Measurements from ENCODE around the gene ESYT2. TPM values are rescaled to one million over a fixed set of nuclear protein-coding genes. Genes with fewer than 3 reads are reported as not detected.

The ESYT2 gene
- total and polyA plus RNA-seq, 9 of the 15 experiments (the other 6 are each of a cell fraction or from before 2014, with no cell fraction given) = 5.8 to 86.9 (median 64.7) TPM

- TF ChIP-seq PATZ1 (CRISPR knock-in tag; IDR thresholded peaks at IDR 0.05; ENCODE audit: borderline replicate concordance) (no peak), SRSF7 (optimal IDR thresholded peaks at IDR 0.05; ENCODE audit: low read depth, low read length) (no peak), MBD1 (CRISPR knock-in tag; IDR thresholded peaks at IDR 0.05) (no peak), THAP12 (CRISPR knock-in tag; IDR thresholded peaks at IDR 0.05) (no peak), ZBTB12 (CRISPR knock-in tag; IDR thresholded peaks at IDR 0.05) (no peak), HOMEZ (CRISPR knock-in tag; IDR thresholded peaks at IDR 0.05) (no peak), YBX1 (IDR thresholded peaks at IDR 0.05) (no peak), ZNF347 (CRISPR knock-in tag; IDR thresholded peaks at IDR 0.05; ENCODE audit: low read depth) (no peak), NFATC3 (IDR thresholded peaks at IDR 0.05) (no peak), ZBTB49 (CRISPR knock-in tag; IDR thresholded peaks at IDR 0.05; ENCODE audit: borderline replicate concordance) (no peak), SRF (CRISPR knock-in tag; IDR thresholded peaks at IDR 0.05) (0 out of 4 replicates have a peak, but pooled peaks of 1 of the 2 experiments have one; percentile 30), ZNF655 (CRISPR knock-in tag; IDR thresholded peaks at IDR 0.05) (no peak)
These were observed 36.2 kb upstream of the ESYT2 start (continued) for GRCh38 chr7:158865462-158865922.

All from K562 (cell line).